CD4-positive, alpha-beta T cell (primary cell): Measurements from ENCODE around the gene PRR9. TPM values are rescaled to one million over a fixed set of nuclear protein-coding genes. Genes with fewer than 3 reads are reported as not detected.

Experiments used
- ATAC-seq: fragments of 200-7000 bp; cut with Tn5 transposase; one replicate; pipeline ENCODE4 v1.10.0; 2022; ENCODE audit warnings: mild to moderate bottlenecking; ENCODE audit not compliant: poor library complexity
- CTCF ChIA-PET: fragments of 350-600 bp; sonication (Branson Sonifier 250); formaldehyde crosslinking; loops from one replicate; lab custom pipeline; 2021; ENCODE audit warnings: antibody characterized with exemption, inconsistent platforms; lab: Charles Lee
- POLR2A ChIA-PET: fragments of 350-600 bp; sonication (Branson Sonifier 250); formaldehyde crosslinking; loops from one replicate; lab custom pipeline; 2021; ENCODE audit warnings: antibody characterized with exemption, inconsistent platforms; lab: Charles Lee
- DNase-seq, 14 experiments: peaks; one replicate each; pipeline ENCODE4 v3.0.0-alpha.2; 2013 to 2020; ENCODE audit warnings: mixed read lengths in 2 of 14
- H3K27ac ChIP-seq, 2 donors: one replicate each; pipeline versions ENCODE4 v1.5.1 to v1.7.0; 2013; ENCODE audit warnings: low read length in 2 of 2, low read depth in 1 of 2, mild to moderate bottlenecking in 1 of 2
- H3K27me3 ChIP-seq, 2 experiments: 1 replicate in 1 of 2; 2 replicates in 1 of 2; pipeline versions ENCODE4 v1.6.1 to v1.7.0; 2013; ENCODE audit warnings: low read length in 2 of 2, control low read depth in 1 of 2, mild to moderate bottlenecking in 1 of 2, moderate library complexity in 1 of 2; ENCODE audit not compliant: insufficient read depth in 2 of 2, control insufficient read depth in 1 of 2
- H3K36me3 ChIP-seq: one replicate; pipeline ENCODE4 v1.6.1; 2013; ENCODE audit warnings: low read length, control low read depth; ENCODE audit not compliant: insufficient read depth
- H3K4me1 ChIP-seq: one replicate; pipeline ENCODE4 v1.6.1; 2013; ENCODE audit warnings: low read length, control low read depth; ENCODE audit not compliant: insufficient read depth
- H3K4me3 ChIP-seq: one replicate; pipeline ENCODE4 v1.5.1; 2013; ENCODE audit warnings: mild to moderate bottlenecking, low read length, moderate library complexity
- H3K9me3 ChIP-seq, 2 experiments: 1 replicate in 1 of 2; 2 replicates in 1 of 2; pipeline versions ENCODE4 v1.6.1 to v1.7.0; 2013; ENCODE audit warnings: low read length in 2 of 2, mild to moderate bottlenecking in 2 of 2, control low read depth in 1 of 2, moderate library complexity in 1 of 2; ENCODE audit not compliant: control insufficient read depth in 1 of 2, insufficient read depth in 1 of 2
- H3K27ac Mint-ChIP-seq: one replicate; pipeline ENCODE4 v1.8.0; 2020; ENCODE audit warnings: mixed read lengths
- H3K27me3 Mint-ChIP-seq: one replicate; pipeline ENCODE4 v1.8.0; 2021; ENCODE audit warnings: mixed read lengths
- H3K36me3 Mint-ChIP-seq: one replicate; pipeline ENCODE4 v1.8.0; 2021; ENCODE audit warnings: low read depth, mixed read lengths
- H3K4me1 Mint-ChIP-seq: one replicate; pipeline ENCODE4 v1.8.0; 2021; ENCODE audit warnings: low read depth, mixed read lengths
- H3K4me3 Mint-ChIP-seq: one replicate; pipeline ENCODE4 v1.8.0; 2020; ENCODE audit warnings: mild to moderate bottlenecking, mixed read lengths
- H3K9me3 Mint-ChIP-seq: one replicate; pipeline ENCODE4 v1.8.0; 2020; ENCODE audit warnings: mixed read lengths
- intact Hi-C, 2 experiments: fragments of 100-400 bp; cut with DNase I in 1 of 2; cut with micrococcal nuclease in 1 of 2; formaldehyde crosslinking; loops; one replicate each; pipeline versions ENCODE4 v1.15.1 to v1.9.0; 2023 to 2025; cut with DNase I, micrococcal nuclease
- total RNA-seq, 174 experiments: library from RNA in 2 of 174; stranded (reverse) in 2 of 174; gene quantifications; one replicate each; pipeline ENCODE4 v1.2.3 and lab custom pipeline; 2021 to 2026
- TF ChIP-seq, protein P1 (sequence below): fragments of 200-600 bp; IDR thresholded peaks from one replicate; pipeline ENCODE4 v1.8.0; 2022; ENCODE audit warnings: antibody characterized with exemption, mild to moderate bottlenecking

Gene PRR9
- total RNA-seq, 2 experiments from 2014 or later = not detected

DNA sequence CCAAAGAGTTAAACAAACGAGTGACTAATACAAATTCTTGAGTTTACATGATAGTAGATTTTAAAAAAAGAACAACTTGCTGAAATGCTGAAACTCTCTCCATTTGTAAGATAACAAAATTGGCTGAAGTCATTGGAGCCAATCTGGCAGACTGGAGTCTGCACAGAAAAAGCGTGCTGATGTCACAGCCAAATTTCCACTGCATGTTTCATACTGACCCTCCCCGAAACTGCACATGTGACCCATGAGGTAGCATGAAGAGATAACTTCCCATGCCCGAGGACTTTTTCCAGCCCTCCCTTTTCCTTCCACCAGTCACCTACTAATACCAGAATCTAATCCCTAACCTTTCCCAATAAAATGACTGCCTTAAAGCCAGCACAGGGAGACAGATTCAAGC, 15.4 kb upstream of the PRR9 start:
- Histone ChIP-seq H3K27ac (no peak overlapping the region), H3K4me1 (no peaks in the 10 kb centered on the region), H3K4me3 (no peak overlapping the region), H3K27me3 (peaks cover 6 to 11% of the 10 kb centered on the region in 2 experiments), H3K9me3 (no peaks in the 10 kb centered on the region), H3K36me3 (no peaks in the 10 kb centered on the region)
- intact Hi-C loops = no loop called here
- Mint-ChIP-seq H3K27me3 (peaks cover 63% of the 10 kb centered on the region), H3K27ac (no peak overlapping the region), H3K9me3 (no peaks in the 10 kb centered on the region), H3K36me3 (no peaks in the 10 kb centered on the region), H3K4me3 (no peak overlapping the region), H3K4me1 (no peaks in the 10 kb centered on the region)
- TF ChIP-seq, protein P1, sequence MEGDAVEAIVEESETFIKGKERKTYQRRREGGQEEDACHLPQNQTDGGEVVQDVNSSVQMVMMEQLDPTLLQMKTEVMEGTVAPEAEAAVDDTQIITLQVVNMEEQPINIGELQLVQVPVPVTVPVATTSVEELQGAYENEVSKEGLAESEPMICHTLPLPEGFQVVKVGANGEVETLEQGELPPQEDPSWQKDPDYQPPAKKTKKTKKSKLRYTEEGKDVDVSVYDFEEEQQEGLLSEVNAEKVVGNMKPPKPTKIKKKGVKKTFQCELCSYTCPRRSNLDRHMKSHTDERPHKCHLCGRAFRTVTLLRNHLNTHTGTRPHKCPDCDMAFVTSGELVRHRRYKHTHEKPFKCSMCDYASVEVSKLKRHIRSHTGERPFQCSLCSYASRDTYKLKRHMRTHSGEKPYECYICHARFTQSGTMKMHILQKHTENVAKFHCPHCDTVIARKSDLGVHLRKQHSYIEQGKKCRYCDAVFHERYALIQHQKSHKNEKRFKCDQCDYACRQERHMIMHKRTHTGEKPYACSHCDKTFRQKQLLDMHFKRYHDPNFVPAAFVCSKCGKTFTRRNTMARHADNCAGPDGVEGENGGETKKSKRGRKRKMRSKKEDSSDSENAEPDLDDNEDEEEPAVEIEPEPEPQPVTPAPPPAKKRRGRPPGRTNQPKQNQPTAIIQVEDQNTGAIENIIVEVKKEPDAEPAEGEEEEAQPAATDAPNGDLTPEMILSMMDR = no peak
- no peak for ATAC-seq
- ChIA-PET CTCF (no interaction called here), POLR2A (no interaction called here)
- no peak for DNase-seq

- Histone ChIP-seq H3K4me3 (no peak within 1 kb of the TSS), H3K27me3 (peaks cover 6 to 9% of the 10 kb centered on the region in 2 experiments), H3K36me3 (no peaks in the 10 kb centered on the region), H3K27ac (no peak within 1 kb of the TSS), H3K9me3 (no peaks in the 10 kb centered on the region), H3K4me1 (no peaks in the 10 kb centered on the region)
- peaks cover 60% of the 10 kb centered on the region for H3K27me3 Mint-ChIP-seq
- no peaks in the 10 kb centered on the region for H3K4me1 Mint-ChIP-seq
- ChIA-PET CTCF (no interaction called here), POLR2A (no interaction called here)
- no peaks in the 10 kb centered on the region for H3K9me3 Mint-ChIP-seq
- no peak for ATAC-seq
- TF ChIP-seq, protein P1 = no peak
- no peak within 1 kb of the TSS for H3K4me3 Mint-ChIP-seq
- intact Hi-C loops = no loop called here
- no peak for DNase-seq
- no peak within 1 kb of the TSS for H3K27ac Mint-ChIP-seq
- H3K36me3 Mint-ChIP-seq = no peaks in the 10 kb centered on the region
Observed at GRCh38 chr1:153203130-153203529, 14.3 kb upstream of the PRR9 start, which contains the start of gene LELP1. Gene LELP1, plus strand, starts transcription at chr1:153203430. Its CDS starts 1,278 bp downstream, at chr1:153204708.

DNA sequence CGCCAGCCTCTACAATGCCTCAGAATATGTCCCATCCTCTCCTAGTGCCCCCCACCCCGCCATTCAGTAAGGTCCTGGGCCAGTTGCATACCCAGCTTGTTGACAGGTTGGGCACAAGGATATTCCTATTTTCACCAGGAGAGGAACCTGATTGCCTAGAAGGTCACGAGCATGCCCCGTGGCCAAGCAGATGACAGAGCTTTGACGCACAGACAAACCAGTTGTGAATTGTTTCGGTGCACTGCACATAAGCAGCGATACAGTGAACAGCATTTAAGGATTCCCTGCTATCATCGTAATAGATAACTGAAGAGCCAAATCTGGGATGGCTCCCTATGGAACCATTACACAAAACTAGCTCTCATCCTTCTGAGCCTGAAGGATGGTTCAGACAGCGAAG, 10.8 kb upstream of the PRR9 start:
- Mint-ChIP-seq H3K27ac (no peak overlapping the region), H3K4me1 (no peaks in the 10 kb centered on the region), H3K36me3 (no peaks in the 10 kb centered on the region), H3K4me3 (no peak overlapping the region), H3K9me3 (no peaks in the 10 kb centered on the region), H3K27me3 (peaks cover 53% of the 10 kb centered on the region)
- no peak for DNase-seq
- Histone ChIP-seq H3K27me3 (peaks cover 3 to 20% of the 10 kb centered on the region in 2 experiments), H3K9me3 (no peaks in the 10 kb centered on the region), H3K27ac (no peak overlapping the region), H3K4me1 (no peaks in the 10 kb centered on the region), H3K4me3 (no peak overlapping the region), H3K36me3 (no peaks in the 10 kb centered on the region)
- intact Hi-C loops = no loop called here
- ChIA-PET POLR2A (no interaction called here), CTCF (no interaction called here)
- TF ChIP-seq, protein P1 = no peak
- no peak for ATAC-seq
